HepG2 (cell line): Measurements from ENCODE around the gene VSX1. TPM values are rescaled to one million over a fixed set of nuclear protein-coding genes. Genes with fewer than 3 reads are reported as not detected.
A peak's percentile ranks its signal among the peaks of the same experiment; 100 is the strongest.

Experiments used
- AKAP8 ChIP-seq: sonication (generic); formaldehyde crosslinking; IDR thresholded peaks from 2 replicates; pipeline ENCODE4 v1.5.1; 2020; ENCODE audit warnings: mild to moderate bottlenecking, missing genetic modification reagents
- HOXD1 ChIP-seq: sonication (generic); formaldehyde crosslinking; IDR thresholded peaks from 2 replicates; pipeline ENCODE4 v1.5.0; 2020; ENCODE audit warnings: missing genetic modification reagents
- MIXL1 ChIP-seq: IDR thresholded peaks from 2 replicates; pipeline ENCODE4 v1.6.1; 2016
- PTBP1 ChIP-seq: fragments of 200-400 bp; formaldehyde crosslinking; IDR thresholded peaks from 2 replicates; pipeline ENCODE4 v1.6.1; 2018; ENCODE audit warnings: low read length, low read depth; ENCODE audit not compliant: poor library complexity, severe bottlenecking
- RFX3 ChIP-seq: IDR thresholded peaks from 2 replicates; pipeline ENCODE4 v1.6.1; 2016; ENCODE audit warnings: missing biosample characterization, missing genetic modification reagents
- RNF2 ChIP-seq: fragments of 450-650 bp; conservative IDR thresholded peaks from 2 replicates; pipeline ENCODE4 v1.6.1; 2016; ENCODE audit warnings: low read depth
- XRCC5 ChIP-seq: fragments of 200-400 bp; formaldehyde crosslinking; optimal IDR thresholded peaks from 2 replicates; pipeline ENCODE3; 2017; ENCODE audit warnings: mild to moderate bottlenecking, low read length
- ZBTB38 ChIP-seq: sonication (generic); formaldehyde crosslinking; IDR thresholded peaks from 2 replicates; pipeline ENCODE4 v1.5.1; 2020; ENCODE audit warnings: mild to moderate bottlenecking, missing genetic modification reagents
- ZKSCAN8 ChIP-seq: IDR thresholded peaks from 2 replicates; pipeline ENCODE4 v1.6.1; 2016; ENCODE audit warnings: borderline replicate concordance, missing genetic modification reagents, missing compliant biosample characterization
- ZNF17 ChIP-seq: sonication (generic); formaldehyde crosslinking; IDR thresholded peaks from 2 replicates; pipeline ENCODE4 v1.5.0; 2020; ENCODE audit warnings: mild to moderate bottlenecking, missing genetic modification reagents
- ZNF572 ChIP-seq: sonication (generic); formaldehyde crosslinking; IDR thresholded peaks from 2 replicates; pipeline ENCODE4 v1.5.1; 2020; ENCODE audit warnings: mild to moderate bottlenecking, missing genetic modification reagents
- ZNF652 ChIP-seq: IDR thresholded peaks from 2 replicates; pipeline ENCODE4 v1.6.1; 2016; ENCODE audit warnings: low read depth, borderline replicate concordance
- ZNF800 ChIP-seq: sonication (generic); formaldehyde crosslinking; IDR thresholded peaks from 2 replicates; pipeline ENCODE4 v1.4.0; 2020; ENCODE audit warnings: missing genetic modification reagents
- polyA plus RNA-seq, 8 experiments: library from polyadenylated mRNA; depleted of rRNA in 3 of 8; stranded (reverse) in 7 of 8; unstranded in 1 of 8; fragments of >200 nt; fragmentation: Illumina TruSeq in 4 of 8; extraction: Trizol in 4 of 8; gene quantifications; 2 replicates each; pipeline versions ENCODE4 v1.2.1 to v1.2.3, GENCODE V29; 2011 to 2016; ENCODE audit warnings: low read depth in 4 of 8, missing spikeins in 1 of 8, mixed read lengths in 1 of 8; ENCODE audit not compliant: insufficient read depth in 1 of 8
- total RNA-seq, 5 experiments: library from RNA; depleted of rRNA; stranded (reverse); fragments of >200 nt; fragmentation: Illumina TruSeq; extraction: Trizol; gene quantifications; 2 replicates each; pipeline ENCODE4 v1.2.3, GENCODE V29; 2016; ENCODE audit warnings: low read depth in 1 of 5
- TF ChIP-seq, protein P1 (sequence below): sonication (generic); formaldehyde crosslinking; IDR thresholded peaks from 2 replicates; pipeline ENCODE4 v1.4.0; 2020; ENCODE audit warnings: missing genetic modification reagents
- TF ChIP-seq, protein P2 (sequence below): sonication (generic); formaldehyde crosslinking; IDR thresholded peaks from 2 replicates; pipeline ENCODE4 v1.4.0; 2020; ENCODE audit warnings: mild to moderate bottlenecking, missing genetic modification reagents

VSX1 gene
- total and polyA plus RNA-seq, 2 of the 13 experiments (the other 11 are each of a cell fraction or from before 2014, with no cell fraction given): 0.04 TPM; not detected in 1

- TF ChIP-seq RFX3 (CRISPR knock-in tag): no peak
- TF ChIP-seq ZNF652: no peak
- peak; percentile 63; the same call in 1 of the 2 replicates for TF ChIP-seq ZNF800 (CRISPR knock-in tag)
- TF ChIP-seq MIXL1 (CRISPR knock-in tag): no peak
- no peak for TF ChIP-seq PTBP1
- TF ChIP-seq HOXD1 (CRISPR knock-in tag): 0 out of 2 replicates have a peak, but pooled peaks have one; percentile 32
- TF ChIP-seq, protein P1, sequence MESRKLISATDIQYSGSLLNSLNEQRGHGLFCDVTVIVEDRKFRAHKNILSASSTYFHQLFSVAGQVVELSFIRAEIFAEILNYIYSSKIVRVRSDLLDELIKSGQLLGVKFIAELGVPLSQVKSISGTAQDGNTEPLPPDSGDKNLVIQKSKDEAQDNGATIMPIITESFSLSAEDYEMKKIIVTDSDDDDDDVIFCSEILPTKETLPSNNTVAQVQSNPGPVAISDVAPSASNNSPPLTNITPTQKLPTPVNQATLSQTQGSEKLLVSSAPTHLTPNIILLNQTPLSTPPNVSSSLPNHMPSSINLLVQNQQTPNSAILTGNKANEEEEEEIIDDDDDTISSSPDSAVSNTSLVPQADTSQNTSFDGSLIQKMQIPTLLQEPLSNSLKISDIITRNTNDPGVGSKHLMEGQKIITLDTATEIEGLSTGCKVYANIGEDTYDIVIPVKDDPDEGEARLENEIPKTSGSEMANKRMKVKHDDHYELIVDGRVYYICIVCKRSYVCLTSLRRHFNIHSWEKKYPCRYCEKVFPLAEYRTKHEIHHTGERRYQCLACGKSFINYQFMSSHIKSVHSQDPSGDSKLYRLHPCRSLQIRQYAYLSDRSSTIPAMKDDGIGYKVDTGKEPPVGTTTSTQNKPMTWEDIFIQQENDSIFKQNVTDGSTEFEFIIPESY (CRISPR knock-in tag): peak; percentile 42; the same call in 1 of the 2 replicates
- no peak for TF ChIP-seq ZNF572 (CRISPR knock-in tag)
- TF ChIP-seq ZBTB38 (CRISPR knock-in tag): peak; percentile 41; the same call in 1 of the 2 replicates
- no peak for TF ChIP-seq XRCC5
- no peak for TF ChIP-seq ZKSCAN8 (CRISPR knock-in tag)
- TF ChIP-seq, protein P2, sequence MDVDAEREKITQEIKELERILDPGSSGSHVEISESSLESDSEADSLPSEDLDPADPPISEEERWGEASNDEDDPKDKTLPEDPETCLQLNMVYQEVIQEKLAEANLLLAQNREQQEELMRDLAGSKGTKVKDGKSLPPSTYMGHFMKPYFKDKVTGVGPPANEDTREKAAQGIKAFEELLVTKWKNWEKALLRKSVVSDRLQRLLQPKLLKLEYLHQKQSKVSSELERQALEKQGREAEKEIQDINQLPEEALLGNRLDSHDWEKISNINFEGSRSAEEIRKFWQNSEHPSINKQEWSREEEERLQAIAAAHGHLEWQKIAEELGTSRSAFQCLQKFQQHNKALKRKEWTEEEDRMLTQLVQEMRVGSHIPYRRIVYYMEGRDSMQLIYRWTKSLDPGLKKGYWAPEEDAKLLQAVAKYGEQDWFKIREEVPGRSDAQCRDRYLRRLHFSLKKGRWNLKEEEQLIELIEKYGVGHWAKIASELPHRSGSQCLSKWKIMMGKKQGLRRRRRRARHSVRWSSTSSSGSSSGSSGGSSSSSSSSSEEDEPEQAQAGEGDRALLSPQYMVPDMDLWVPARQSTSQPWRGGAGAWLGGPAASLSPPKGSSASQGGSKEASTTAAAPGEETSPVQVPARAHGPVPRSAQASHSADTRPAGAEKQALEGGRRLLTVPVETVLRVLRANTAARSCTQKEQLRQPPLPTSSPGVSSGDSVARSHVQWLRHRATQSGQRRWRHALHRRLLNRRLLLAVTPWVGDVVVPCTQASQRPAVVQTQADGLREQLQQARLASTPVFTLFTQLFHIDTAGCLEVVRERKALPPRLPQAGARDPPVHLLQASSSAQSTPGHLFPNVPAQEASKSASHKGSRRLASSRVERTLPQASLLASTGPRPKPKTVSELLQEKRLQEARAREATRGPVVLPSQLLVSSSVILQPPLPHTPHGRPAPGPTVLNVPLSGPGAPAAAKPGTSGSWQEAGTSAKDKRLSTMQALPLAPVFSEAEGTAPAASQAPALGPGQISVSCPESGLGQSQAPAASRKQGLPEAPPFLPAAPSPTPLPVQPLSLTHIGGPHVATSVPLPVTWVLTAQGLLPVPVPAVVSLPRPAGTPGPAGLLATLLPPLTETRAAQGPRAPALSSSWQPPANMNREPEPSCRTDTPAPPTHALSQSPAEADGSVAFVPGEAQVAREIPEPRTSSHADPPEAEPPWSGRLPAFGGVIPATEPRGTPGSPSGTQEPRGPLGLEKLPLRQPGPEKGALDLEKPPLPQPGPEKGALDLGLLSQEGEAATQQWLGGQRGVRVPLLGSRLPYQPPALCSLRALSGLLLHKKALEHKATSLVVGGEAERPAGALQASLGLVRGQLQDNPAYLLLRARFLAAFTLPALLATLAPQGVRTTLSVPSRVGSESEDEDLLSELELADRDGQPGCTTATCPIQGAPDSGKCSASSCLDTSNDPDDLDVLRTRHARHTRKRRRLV (CRISPR knock-in tag): no peak
- TF ChIP-seq ZNF17: no peak
- 0 out of 2 replicates have a peak, but pooled peaks have one; percentile 47 for TF ChIP-seq RNF2
- no peak for TF ChIP-seq AKAP8 (CRISPR knock-in tag)
Observed at GRCh38 chr20:25058051-25058846, 23.7 kb downstream of the VSX1 start, which contains the start of gene ACSS1 (continued).
